ENCODE measurements around the gene ABHD6.
A peak's percentile ranks its signal among the peaks of the same experiment; 100 is the strongest.
"Not testable (repeated sequence)": the region's sequence is repeated elsewhere in the genome, so short reads cannot be mapped to it uniquely, and the experiment has no call there.

Gene ABHD6

DNA sequence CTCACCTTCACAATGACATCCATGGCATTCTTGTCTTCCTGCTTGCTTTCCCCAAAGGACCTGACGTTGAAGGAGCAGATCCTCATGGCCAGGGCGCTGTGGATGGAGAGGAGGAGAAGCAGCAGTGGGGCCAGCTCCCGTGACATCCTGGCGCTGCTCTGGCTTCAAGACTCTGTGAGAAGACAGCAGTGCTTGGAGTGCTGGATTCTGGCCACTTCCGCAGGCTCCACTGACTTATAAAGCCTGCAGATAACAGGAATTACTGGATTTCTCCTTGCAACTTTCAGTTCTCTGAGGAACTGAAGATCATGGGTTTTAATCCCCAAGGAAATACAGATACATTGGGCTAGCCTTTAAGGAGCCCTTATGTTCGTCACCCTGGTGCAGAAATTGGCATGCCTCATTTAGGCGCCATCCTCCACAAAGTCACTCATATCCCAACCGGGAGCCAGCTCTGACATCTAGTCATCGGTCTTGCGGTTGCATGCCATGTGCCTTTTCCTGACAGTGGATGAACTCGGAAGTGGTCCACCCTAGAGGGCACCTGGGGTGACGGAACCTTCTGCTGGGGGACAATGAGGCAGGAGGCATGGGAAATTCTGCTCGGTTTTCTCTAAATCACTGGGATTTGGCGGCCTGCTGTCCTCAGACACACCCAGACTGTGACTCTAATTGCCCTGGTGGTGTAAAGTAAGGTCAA, 26.7 kb upstream of the ABHD6 start, which contains the start of gene DNASE1L3:
Gene DNASE1L3, minus strand, starts transcription at position 212 of the 700 bp plus-strand sequence. Its CDS starts 66 bp downstream, at position 146.
- no peak for DNase-seq

DNA sequence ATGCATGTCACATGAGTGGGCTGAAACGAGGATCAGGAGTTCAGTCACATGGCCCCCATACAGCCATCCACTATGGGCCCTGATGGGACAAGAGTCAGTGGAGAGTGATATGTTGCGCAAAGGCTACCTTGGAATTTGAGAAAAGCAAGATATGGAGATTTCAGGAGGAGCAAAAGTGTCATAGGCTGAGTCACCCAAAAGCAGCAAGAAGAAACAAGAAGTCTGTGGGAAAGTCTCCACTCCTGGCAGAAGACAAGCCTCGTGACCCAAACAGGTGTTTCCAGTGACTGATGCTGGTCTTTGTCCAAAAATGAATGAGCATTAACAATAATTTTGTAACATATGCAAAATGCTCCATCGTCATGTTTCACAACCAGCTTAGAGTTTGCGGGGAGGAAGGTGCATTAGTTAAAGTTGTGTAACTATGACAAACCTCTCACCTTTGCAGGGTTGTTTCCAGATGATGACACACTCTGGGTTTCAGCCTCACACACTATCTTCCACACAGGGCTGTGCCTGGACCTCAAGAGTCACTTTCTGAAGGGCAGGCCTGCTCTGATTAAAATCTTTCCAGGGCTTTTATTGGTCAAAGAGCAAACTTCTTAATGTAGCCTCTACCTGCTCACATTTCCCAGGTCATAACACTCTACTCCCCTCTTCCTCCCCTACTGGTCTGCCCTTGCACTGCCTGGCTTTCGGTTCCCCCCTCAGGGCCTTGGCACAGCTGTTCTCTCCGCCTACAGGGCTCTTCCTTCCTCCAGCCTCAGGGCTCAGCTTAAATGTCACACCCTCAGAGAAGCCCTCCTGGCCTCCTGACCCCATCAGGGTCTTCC, 22.9 kb upstream of the ABHD6 start:
- no peak for DNase-seq

- DNase-seq: no peak
Observed at GRCh38 chr3:58215317-58216025, 22.1 kb upstream of the ABHD6 start.

DNA sequence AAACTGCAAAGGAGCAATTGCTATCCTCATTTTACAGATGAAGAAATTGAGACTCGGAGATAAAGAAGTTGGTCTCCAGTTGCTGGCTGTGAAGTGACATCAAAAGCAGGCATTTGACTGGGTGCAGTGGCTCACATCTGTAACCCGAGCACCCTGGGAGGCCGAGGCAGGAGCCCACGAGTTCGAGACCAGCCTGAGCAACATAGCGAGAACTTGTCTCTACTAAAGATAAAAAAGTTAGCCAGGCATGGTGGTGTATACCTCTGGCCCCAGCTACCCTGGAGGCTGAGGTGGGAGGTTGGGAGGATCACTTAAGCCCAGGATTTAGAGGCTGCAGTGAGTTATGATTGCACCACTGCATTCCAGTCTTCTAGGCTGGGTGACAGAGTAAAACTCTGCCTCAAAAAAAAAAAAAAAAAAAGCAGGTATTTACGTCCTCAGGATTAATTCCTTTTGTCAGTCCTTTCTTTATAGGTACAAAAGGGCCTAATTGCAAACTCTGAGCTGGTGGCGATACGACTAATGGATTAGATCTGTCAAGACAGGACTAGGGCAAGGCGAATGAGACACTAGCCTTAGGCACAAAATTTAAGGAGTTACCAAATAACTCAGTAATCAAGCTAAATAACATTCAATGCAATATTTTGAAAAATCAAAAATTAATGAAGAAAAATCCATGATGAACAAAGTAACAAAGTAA, 20.9 kb upstream of the ABHD6 start:
- DNase-seq: no peak

DNA sequence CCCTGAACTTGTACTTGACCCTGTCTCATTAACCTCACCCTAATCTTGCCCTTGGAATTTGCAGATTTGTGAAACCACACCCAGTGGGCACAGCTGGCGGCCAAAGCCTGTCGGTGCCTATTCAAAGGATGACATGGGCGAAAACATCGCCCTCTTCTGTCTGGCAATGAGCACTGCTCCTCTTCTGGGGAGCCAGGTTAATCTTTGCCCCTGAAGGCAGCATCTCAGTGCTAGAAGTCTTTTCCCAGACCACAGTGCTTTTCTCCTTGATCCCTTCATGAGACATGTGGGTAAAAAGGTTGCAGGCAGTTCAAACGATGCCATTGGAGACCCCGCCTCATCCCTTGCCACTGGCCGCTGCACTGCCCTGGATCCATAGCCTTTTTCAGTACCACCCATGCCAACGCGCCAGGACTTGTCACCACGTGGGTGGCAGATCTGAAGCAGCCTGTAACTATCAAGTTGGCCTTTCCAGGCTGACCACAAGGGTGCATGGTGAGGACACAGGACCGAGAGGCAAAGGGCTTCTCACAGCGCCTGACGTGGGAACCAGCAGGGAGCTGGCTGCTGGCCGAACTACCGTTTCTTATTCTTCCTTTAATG, 20.3 kb upstream of the ABHD6 start:
- DNase-seq: peak; percentile 64

DNA sequence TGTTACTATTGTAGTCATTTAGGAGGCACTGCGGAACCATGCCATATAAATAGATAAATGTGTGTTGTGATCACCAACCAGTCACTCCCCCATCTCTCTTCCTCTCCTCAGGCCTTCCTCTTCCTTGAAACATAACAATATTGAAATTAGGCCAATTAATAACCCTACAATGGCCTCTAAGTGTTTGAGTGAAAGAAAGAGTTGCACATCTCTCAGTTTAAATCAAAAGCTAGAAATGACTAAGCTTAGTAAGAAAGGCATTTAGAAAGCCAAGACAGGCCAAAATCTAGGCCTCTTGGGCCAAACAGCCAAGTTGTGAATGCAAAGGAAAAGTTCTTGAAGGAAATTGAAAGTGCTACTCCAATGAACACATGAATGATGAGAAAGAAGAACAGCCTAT, 18.7 kb upstream of the ABHD6 start:
- no peak for DNase-seq

GRCh38 chr3:58222161-58222724, 15.3 kb upstream of the ABHD6 start:
- no peak for DNase-seq

DNA sequence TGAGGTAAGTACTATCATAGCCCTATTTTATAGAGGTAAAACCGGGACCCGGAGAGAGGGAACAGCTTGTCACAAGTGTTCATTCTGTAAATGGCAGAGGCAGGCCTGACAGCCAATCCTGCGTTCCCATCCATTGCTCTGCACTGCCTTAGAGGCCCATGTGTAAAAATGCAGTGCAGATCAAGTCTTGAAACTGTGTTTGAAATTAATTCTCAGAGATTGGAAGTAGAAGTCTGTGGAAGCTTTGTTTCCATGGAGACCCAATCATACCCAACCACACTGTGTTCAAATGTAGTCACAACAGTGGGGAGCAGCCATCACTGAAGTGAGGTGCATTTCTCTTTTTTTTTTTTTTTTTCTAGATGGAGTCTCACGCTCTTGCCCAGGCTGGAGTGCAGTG, 13.7 kb upstream of the ABHD6 start:
- DNase-seq: no peak

- DNase-seq: not testable (repeated sequence)
Observed at GRCh38 chr3:58227933-58228332, 9.7 kb upstream of the ABHD6 start.

DNA sequence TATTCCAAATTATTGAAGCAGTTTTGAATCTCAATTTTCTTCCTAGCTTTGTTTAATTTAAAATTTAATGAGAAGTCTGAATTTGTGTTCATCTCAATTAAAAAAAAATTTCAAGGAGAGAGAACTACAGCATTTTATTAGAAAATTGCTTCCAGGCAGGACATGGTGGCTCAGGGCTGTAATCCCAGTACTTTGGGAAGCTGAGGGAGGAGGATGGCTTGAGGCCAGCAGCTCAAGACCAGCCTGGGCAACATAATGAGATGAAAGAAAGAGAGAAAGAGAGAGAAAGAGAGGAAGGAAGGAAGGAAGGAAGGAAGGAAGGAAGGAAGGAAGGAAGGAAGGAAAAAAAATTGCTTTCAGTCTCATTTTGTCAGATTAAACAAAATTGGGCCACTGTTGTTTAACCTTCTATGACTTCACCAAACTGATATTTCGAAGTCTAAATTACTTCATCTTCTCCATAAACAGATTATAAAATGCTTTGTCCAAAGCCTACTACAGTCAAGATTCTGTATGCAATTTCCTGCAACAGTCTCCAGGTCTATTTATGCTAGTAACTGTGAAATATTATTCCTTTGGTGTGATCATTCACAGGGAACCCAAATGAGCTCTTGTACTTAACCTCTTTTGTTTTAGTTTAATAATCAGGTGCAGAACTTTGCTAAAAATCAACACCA, 6.6 kb upstream of the ABHD6 start:
- no peak for DNase-seq

- no peak for DNase-seq
Observed at GRCh38 chr3:58231666-58232065, 5.9 kb upstream of the ABHD6 start.

DNA sequence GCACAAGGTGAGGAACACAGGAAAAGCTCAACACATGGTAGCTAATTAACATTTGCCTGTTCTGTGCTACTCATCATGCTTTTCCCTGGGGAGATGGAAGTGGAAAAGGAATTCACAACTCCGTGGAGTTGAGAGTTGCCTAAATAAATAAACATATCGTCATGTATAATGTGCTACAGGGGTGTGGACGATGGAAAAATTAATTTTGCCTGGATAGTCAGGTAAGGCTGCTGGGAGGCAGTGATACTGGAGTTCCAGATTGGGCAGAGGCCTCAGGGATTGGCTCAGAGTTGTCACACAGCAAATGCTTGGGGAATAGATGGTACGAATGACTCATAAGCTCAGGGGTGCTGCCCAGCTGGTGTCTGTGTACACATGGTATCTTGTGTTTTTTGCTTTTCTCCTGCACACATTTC, 3.1 kb upstream of the ABHD6 start:
- peak; percentile 15 for DNase-seq

- DNase-seq: no peak
Observed at GRCh38 chr3:58235970-58236369, 1.6 kb upstream of the ABHD6 start.

DNA sequence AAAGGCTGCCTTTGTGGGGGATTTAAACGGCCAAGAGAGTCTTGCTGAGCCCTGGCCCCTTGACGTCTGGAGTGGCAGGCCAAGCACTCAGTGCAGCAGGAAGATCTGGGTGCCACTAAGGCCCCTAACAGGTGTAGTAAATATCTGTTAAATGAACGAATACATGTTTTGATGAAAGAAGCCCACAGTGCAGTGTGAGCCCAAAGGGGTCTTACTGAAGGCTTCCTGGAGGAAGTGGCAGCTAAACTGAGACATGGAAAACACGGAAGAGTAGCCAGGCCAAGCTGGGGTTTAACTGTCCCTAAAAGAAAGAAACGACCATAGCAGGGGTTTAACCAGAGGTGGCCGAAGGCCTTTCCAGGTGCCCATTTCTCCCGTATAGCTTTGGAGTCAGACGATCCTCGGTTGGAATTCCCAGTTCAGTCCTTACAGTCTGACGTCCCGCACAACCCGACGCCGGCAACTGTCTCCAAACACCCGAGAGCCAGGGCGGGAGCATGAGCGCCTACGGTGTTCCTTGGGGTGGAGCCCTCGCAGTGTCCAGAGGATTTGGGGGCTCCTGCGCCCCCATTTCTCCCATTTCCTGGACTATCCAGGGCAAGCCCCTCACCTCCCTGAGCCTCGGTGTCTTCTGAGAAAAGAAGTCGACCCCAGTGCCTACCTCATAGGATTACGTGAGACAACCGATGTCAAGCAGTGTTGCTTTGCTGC, 910 bp upstream of the ABHD6 start:
- no peak for DNase-seq

DNA sequence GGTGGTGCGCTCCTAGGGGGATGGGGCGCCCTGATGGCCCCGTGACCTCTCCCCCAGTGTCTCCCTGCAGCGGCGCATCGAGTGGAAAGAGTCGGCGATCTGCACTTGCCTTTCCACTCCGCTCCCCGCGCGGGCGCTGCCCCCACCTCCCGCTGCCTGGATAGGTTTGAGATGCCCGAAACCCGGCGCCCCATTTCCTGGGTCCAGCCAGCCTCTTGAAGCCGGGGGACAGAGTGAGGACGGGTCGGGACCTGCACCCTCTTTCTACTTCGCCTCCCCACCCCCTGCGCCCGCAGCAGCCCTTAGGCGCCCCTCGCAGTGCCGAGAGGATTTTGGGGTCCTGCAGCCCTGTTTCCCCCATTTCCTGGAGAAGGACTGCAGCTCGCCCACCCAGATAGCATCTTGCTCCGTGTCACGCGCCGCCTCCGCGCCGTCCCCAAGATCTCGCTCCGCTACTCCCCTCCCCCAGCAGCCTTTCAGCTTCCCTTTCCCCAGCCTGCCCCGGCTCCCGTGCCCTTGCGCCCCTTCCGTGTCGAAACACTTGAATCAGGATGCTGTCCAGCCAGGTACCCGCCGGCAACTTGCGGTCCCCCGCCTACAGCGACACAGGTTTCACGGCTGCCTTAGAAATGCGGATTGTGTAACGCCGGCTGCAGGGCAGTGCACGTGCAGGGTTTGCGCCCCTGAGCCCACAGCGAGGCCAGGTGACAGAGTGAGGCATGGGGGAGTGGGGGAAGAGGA, 519 bp downstream of the ABHD6 start:
- DNase-seq: peak; percentile 16

DNA sequence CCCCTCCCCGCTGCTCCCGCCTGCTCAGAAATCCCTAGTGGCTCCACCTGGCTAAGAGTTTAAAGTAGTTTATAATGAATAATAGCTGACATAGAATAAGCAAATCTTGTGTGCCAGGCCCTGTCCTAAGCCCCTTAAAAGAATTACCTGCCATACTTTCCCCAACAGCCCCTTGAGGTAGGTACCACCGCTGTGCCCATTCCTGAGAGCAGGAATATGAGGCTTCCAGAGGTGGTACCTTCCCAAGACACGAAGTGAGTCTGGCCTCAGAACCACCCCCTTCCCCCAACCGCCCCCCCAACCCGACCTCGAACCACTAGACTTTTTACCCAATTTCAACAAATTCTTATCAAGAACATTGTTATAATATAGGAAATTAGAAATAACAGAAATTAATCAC, 1.2 kb downstream of the ABHD6 start:
- DNase-seq: no peak

- no peak for DNase-seq
Observed at GRCh38 chr3:58241306-58242044, 3.9 kb downstream of the ABHD6 start.

DNA sequence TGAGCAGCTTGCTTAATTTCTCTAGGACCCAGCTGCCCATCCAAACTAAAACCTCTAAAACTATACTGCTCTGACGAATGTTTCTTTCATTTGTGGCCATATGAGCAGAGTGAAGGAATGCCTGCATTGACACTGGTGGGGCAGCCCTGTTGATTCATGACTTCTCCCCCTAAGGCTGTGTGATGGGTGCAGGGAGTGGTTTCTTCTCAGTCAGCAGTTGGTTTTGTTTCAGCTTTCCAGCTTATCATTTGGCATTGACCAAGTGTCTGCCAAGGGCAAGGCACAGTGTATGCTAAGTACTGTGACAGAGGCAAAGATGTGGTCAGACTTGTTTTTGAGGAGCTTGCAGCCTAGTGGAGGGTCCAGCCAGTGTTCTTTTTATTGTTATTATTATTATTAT, 4.7 kb downstream of the ABHD6 start:
- no peak for DNase-seq

DNA sequence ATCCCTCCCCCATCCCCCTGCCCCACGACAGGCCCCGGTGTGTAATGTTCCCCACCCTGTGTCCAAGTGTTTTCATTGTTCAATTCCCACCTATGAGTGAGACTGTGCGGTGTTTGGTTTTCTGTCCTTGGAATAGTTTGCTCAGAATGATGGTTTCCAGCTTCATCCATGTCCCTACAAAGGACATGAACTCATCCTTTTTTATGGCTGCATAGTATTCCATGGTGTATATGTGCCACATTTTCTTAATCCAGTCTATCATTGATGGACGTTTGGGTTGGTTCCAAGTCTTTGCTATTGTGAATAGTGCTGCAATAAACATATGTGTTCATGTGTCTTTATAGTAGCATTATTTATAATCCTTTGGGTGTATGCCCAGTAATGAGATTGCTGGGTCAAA, 5.3 kb downstream of the ABHD6 start:
- not testable (repeated sequence) for DNase-seq
